Measurements from ENCODE around the gene ASRGL1.

ASRGL1 gene

DNA sequence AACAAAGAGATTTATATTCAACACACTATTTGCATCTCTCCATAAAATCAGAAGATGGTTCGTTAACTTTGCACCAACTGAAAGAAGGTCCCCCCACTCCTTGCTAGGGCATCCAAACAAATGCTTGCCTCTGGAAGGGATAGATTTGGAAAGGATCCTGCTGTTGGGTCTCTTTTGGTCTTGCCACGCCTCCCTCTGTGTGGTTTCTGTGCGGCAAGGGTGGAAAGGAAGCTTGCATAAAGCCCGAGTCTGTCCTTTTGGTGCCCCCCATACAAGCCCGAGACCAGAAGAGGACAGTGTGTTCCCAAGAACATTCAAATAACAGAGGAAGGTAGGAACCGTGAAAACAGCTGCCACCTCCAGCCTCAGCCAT lies 96.6 kb downstream of the ASRGL1 start:
- H3K4me1 Mint-ChIP-seq = peaks cover 41% of the 10 kb centered on the region
- H3K9me3 Mint-ChIP-seq = no peaks in the 10 kb centered on the region
- no peaks in the 10 kb centered on the region for H3K36me3 Mint-ChIP-seq
- H3K27me3 Mint-ChIP-seq = no peaks in the 10 kb centered on the region
- no peak overlapping the region for H3K4me3 Mint-ChIP-seq
- no peak overlapping the region for H3K27ac Mint-ChIP-seq

DNA sequence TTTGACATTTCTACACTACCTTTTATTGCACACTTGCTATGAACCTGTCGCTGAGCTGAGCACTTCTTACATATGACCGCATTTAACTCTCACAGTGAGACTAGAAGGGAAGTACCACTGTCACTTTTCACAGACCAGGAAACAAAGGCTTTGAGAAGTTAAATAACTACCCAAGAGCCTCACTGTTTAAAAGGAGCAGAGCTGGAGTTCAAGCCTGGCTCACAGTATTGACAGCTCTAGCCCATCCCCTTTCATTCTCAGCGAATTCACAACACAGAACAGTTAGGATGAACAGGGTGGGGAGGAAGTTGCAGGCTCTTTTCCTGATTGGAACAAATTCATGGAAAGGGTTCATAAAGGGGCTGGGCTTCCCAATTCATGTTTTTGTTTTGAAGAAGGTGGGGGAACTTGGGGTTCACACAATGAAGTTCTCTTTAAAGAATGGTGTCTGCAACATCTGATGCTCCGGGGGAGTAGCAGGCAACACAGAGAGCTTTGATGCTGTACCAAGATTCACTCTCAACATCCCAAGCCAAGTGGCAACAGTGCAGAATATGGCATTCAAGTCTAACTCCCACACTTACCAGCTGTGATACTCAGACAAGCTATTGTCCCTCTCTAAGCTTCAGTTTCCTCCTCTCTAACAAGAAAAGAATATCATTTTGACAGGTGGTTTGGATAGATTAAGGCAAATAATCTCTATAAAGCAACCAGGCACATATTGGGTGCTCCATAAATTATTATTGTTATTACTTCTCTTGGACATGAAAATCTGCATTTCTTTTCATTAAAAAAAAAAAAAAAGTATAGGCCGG lies 98.8 kb downstream of the ASRGL1 start:
- Mint-ChIP-seq H3K36me3 (no peaks in the 10 kb centered on the region), H3K9me3 (no peaks in the 10 kb centered on the region), H3K4me3 (no peak overlapping the region), H3K27ac (no peak overlapping the region), H3K4me1 (peaks cover 32% of the 10 kb centered on the region), H3K27me3 (no peaks in the 10 kb centered on the region)

DNA sequence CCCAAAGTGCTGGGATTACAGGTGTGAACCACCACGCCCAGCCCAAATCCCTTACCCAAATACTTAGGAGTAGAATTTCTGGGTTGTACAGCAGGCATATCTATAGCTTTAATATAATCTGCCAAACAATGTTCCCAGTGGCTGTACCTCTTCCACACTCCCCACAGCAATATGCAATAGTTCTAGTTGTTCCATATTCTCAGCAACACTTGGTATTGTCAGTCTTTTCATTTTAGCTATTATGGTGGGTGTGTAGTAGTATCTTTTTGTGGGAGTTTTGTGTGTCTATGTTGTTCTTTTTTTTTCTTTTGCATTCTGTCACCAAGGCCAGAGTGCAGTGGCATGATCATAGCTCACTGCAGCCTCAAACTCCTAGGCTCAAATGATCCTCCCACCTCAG lies 100.4 kb downstream of the ASRGL1 start:
- no peak overlapping the region for H3K4me3 Mint-ChIP-seq
- no peaks in the 10 kb centered on the region for H3K36me3 Mint-ChIP-seq
- H3K27ac Mint-ChIP-seq = no peak overlapping the region
- peaks cover 27% of the 10 kb centered on the region for H3K4me1 Mint-ChIP-seq
- no peaks in the 10 kb centered on the region for H3K9me3 Mint-ChIP-seq
- no peaks in the 10 kb centered on the region for H3K27me3 Mint-ChIP-seq

DNA sequence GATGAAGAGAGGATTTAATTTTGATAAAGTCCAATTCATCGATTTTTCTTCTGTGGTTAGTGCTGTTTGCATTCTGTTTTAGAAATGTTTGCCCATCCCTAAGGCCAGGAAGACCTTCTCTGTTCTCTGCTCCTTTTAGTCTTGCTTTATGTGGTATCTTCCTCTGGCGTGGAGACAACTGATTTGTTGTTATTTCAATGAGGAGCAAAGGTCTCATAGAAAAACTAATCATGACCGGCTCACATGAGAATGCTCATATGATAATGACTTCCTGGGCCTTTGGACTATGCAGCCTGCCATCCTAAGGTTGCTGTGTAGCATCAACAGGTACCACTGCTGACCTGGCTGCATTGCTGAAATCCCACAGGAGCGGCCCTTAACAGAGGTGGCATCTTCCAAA lies 101.4 kb downstream of the ASRGL1 start:
- peaks cover 21% of the 10 kb centered on the region for H3K4me1 Mint-ChIP-seq
- no peaks in the 10 kb centered on the region for H3K36me3 Mint-ChIP-seq
- no peak overlapping the region for H3K4me3 Mint-ChIP-seq
- no peaks in the 10 kb centered on the region for H3K9me3 Mint-ChIP-seq
- no peak overlapping the region for H3K27ac Mint-ChIP-seq
- H3K27me3 Mint-ChIP-seq = no peaks in the 10 kb centered on the region

DNA sequence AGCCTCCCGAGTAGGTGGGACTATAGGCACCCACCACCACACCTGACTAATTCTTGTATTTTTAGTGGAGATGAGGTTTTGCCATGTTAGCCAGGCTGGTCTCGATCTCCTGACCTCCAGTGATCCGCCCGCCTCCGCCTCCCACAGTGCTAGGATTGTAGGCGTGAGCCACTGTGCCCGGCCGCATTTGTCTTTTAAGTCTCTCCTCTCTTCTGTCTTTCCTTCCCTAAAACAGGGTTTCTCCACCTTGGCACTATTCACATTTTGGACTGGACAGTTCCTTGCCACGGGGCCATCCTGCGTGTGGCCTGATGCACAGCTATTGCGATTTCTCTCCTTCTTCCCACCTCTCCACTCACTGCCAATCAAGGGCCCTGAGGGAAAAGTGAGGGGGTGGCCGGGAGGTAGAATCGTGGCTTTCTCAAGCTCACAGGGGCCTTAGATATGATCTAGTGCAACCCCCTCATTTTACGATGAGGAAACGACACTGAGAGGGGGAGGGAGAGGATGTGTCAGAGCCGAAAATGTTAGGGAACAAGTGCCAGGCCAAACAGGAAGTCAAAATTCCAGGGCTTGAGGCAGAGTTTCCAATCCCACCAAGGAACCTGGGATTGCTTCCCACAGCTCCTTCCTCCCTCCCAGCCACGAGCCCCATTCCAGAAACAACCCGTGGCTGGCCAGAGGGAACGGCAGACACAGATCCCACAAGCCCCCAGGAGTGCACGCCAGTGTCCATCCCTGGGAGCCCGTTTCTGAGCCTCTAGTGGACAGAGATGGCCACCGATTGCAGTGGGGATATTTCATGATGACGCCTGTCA lies 102.7 kb downstream of the ASRGL1 start:
- no peak overlapping the region for H3K4me3 Mint-ChIP-seq
- peaks cover 1% of the 10 kb centered on the region for H3K27me3 Mint-ChIP-seq
- H3K9me3 Mint-ChIP-seq = no peaks in the 10 kb centered on the region
- peaks cover 15% of the 10 kb centered on the region for H3K4me1 Mint-ChIP-seq
- H3K27ac Mint-ChIP-seq = no peak overlapping the region
- H3K36me3 Mint-ChIP-seq = no peaks in the 10 kb centered on the region

Data from activated naive CD4-positive, alpha-beta T cell treated with anti-CD3 and anti-CD28 coated beads, Interleukin-2, amount 50 U/mL, for 24 hours (primary cell).